GM19452 (cell line): ENCODE measurements around the gene TMEFF2.
"Not testable (repeated sequence)": the region's sequence is repeated elsewhere in the genome, so short reads cannot be mapped to it uniquely, and the experiment has no call there.

ENCODE experiments used
- ATAC-seq: cut with Tn5 transposase; IDR thresholded peaks from one replicate; pipeline ENCODE4 v1.9.1; 2021; ENCODE audit not compliant: unreplicated experiment

Gene TMEFF2

DNA sequence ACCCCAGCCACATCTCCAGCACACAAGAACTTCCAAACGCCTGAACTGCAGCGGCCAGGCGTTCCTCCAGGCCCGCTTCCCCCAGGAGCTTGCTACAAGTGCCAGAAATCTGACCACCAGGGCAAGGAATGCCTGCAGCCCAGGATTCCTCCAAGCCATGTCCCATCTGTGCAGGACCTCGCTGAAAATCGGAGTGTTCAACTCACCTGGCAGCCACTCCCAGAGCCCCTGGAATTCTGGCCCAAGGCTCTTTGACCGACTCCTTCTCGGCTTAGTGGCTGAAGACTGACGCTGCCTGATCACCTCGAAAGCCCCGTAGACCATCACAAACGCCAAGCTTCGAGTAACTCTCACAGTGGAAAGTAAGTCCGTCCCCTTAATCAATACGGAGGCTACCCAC is 62.1 kb downstream of the TMEFF2 start:
- ATAC-seq: not testable (repeated sequence)

DNA sequence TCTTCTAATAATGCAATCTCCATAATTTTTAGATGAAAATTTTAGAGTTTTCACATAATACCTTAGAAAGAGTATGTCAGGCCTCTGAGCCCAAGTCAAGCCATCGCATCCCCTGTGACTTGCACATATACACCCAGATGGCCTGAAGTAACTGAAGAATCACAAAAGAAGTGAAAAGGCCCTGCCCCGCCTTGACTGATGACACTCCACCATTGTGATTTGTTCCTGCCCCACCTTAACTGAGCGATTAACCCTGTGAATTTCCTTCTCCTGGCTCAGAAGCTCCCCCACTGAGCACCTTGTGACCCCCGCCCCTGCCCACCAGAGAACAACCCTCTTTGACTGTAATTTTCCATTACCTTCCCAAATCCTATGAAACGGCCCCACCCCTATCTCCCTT is 64.4 kb downstream of the TMEFF2 start:
- not testable (repeated sequence) for ATAC-seq

DNA sequence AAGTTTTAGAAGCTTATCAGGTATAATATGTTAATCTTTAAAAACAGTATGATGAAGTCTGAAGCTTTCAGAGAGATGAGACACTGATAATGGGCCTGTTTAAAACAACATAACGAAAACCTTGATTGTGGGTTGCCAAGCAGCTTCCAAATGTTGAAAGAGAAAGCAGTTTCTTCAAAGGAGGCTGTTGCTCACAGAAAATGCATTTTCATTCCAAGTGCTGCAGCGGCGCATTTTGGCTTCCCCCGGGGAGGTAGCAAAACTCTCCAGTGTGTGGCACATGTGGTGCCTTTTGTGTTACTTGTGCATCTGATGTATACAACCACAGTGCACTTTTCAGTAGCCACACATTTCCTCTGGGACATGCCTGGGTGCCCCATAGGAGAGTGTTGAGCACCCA is 66.1 kb downstream of the TMEFF2 start:
- no peak for ATAC-seq

DNA sequence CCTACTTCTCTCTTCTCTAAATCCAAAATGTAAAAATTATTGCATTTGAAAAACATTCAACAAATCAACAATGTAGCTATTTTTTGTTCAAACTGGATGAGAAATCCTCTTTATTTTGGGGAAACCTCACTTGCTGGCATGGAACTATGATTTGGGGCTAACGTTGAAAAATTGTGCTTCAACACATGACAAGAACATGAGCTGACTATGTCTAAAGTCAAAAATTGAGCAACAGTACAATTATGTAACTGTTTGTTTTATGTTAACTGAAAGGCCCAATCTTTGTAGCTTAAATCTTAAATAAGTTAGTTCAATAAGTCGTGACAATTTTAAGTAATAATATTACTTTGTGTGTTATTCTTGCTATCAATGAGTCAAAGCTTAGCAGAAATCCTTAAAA is 67.3 kb downstream of the TMEFF2 start:
- no peak for ATAC-seq

DNA sequence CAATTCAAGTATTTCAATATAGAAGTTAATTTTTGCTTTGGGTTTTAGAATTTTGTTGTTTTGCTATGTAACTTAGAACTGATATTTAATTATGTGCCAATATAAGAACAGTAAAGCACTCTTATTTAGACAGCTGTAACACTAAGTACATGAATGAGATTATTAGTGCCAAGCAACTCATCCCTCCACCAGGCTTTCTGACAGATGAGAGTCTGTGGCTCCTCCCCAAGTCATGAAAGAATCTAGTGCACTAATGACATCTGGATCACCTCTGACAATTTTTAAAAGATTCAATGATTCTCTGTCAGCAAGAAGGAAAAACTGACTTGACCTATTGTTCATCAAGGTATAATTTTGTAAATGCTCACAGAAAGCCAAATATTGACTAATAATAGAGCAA is 67.8 kb downstream of the TMEFF2 start:
- no peak for ATAC-seq

DNA sequence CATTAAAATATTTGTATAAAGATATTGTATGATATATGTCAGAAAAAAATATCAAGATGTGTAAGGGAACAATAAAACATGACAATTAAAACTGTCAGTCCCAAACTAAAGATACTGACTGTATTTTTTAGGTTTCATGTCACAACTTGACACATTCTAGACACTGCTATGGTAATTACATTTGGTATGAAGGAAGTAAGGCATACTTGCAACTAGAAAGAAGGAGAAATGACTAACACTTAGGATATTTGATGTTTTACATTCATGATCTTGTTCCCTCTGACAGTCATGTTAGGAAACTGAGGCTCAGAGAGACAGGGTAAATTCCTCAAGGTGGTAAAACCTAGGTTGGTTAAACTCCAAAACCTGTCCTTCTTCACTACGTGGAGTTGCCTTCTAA is 68.3 kb downstream of the TMEFF2 start:
- no peak for ATAC-seq

DNA sequence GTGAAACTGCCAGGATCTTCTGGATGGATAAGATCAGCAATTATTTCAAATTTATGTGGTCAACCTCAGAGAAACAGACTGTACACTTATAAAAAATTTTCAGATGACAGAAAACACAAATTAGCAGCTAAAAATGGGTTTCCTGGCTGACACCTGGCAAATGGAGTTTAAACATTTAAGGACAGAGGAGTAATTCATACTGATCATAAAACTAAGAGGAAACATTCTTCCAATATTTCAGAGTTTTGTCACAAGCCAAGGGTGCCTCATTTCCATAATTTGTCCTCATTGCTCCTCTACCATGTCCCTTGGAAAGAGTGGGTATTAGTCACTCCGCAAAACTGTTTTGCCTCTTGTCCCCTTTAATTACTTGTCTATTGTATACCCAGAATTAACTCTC is 70.2 kb downstream of the TMEFF2 start:
- no peak for ATAC-seq

DNA sequence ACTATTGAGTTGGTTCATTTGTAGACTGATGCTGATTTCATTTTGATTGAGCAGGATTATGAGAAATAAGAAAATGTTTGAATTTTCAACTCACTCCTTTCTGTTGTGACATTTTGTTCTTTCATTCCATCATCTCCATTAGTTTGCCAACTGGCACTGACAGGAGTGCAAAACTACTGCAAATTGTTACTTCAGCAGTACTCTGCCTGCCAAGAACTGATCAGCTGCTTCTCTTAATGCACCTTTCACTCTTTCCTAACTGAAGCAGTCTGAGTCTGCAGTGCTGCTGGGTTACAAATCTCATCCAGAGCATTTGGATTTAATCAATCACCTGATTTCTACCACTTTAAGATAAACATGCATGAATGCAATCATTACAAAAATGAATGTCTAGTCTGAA is 70.9 kb downstream of the TMEFF2 start:
- no peak for ATAC-seq

DNA sequence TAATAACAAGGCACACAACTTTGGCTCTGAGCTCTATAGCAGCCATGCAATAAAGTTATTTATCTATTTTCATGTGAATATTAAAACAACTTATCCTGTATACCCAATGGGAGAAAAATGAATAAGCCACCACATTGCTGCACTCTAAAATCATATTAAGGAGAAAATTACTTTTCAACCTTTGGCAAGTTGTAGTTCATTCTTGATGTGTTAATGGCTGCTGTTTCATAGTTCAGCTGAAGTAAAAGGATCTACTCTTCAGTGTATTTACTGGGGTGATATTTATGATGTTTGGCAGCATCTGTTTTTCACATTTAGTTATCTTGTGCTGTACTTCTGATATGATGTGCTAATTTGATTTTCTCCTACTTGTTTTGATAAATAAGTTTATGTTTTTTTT is 71.8 kb downstream of the TMEFF2 start:
- ATAC-seq: no peak

DNA sequence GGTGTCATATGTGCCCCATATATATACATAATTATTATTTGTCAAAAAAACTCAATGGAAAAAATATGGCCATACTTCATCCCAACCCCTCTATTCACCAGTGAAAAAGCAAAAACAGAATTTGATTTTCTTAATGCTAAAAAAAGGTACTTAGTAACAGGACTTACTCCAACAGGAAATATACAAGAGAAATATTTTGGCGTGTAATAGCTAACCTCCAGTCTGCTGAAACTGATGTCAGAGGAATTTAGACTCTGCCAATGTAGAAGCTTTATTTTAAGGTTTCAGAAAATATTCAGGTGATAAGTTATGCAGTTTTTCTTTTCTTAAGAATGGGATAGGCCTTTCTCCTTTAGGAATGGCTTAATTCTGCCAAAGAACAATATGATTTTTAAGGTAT is 72.6 kb downstream of the TMEFF2 start:
- ATAC-seq: no peak

DNA sequence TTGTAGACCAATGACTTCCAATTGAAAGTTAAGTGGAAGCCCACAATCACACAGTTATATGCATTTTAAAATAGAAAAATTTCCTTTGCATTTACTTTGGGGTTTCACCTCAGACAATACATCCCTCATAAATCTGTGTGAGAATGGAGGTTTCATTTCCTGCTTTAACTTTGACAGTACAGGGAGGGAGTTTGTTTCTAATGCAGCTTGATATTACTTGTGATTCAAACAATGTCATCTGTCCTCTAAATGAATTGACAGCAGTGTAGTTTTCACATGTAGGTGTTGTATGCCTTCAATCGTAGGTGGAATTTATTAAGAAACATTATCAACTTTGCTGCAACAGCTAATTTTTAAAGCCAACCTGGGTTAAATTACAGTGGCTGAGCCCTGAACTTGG is 75.2 kb downstream of the TMEFF2 start:
- ATAC-seq: no peak

DNA sequence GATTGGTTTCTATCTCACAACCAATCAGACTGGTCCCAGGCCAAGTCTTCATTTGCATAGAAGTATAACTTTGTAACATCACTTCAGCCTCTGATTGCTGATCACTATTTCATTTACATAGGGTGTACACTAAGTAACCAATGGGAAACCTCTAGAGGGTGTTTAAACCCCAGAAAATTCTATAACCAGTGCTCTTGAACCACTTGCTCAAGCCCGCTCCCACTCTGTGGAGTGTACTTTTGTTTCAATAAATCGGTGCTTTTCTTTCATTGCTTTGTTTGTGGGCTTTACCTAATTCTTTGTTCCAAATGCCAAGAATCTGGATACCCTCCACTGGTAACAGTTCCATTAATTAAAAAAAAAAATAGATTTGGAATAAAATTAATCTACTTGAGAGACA is 77.0 kb downstream of the TMEFF2 start:
- ATAC-seq: no peak

DNA sequence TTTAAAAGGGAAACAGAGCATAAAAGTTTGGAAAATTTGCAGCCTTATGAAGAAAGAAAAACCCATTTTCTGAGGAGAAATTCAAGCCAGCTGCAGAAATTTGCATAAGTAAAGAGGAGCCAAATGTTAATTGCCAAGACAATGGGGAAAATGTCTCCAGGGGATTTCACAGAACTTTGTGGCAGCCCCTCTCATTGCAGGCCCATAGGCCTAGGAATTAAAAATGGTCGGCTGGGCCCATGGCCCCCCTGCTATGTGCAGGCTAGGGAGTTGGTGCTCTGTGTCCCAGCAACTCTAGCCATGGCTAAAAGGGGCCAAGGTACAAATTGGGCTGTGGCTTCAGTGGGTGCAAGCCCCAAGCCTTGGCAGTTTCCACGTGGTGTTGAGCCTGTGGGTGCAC is 83.2 kb downstream of the TMEFF2 start:
- ATAC-seq: not testable (repeated sequence)

DNA sequence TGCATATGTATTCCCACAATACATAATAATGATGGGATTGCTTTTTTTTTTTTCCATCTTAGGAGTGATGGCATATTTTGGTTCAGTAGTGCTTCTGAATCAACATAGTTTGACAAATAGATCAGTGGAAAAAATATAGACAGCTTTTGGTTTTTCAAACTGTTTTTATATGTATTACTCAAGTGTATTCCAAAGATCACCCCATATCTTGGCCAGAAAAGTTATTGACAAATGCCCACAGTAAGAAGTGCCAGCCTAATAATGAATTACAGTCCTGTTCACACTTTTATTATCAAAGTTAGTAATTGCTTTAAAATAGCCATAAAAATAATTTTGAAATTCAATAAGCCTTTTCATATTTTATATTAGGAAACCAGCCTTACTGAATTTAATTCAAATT is 95.0 kb downstream of the TMEFF2 start:
- no peak for ATAC-seq

DNA sequence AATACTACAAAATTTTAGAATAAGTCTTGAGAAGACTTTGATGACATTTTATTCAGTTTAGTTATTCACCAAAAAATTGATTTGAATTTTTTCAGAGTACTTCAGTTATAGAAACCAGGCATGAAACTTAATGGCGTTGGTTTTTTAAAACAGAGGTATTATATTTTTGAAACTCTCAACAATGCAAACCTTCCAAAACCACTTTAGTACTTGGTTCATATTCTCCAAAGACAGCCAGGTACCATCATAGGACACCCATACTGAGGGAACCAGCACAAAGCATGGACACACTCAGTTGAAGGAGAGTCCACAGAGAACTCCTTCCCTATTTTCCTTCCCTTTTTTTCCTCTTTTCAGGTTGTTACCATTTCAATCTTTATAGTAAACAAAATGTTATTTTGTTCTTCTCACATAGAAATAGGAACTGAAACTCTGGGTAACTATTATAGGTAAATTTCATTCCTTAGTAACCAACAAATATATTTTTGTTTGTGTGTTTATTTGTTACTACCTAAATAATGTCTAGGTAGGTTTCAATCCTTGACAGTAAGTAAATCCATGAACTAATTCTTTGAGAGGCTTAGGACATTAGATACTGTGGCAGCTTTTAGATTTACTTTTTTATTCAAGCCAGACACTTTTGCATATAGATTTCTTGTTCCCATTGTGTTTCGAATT is 95.8 kb downstream of the TMEFF2 start:
- no peak for ATAC-seq

DNA sequence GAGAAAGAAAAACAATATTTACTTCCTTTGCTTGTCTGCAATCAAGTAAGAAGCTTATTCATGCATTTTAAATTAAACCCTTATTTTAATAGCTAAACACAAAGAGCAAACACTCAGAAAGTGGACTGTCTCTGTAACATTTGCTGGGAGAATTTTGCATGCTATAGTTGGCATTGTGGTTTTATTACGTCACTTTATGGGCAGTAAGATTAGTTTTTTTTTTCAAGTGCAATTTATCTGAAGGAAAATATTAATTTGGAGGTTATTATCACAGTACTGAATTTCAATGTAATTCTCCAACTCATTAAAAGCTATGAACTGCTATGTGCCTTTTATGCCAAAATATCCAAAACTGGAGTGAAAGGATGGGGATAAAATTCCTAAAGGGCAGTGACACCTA is 103.3 kb downstream of the TMEFF2 start:
- ATAC-seq: no peak

DNA sequence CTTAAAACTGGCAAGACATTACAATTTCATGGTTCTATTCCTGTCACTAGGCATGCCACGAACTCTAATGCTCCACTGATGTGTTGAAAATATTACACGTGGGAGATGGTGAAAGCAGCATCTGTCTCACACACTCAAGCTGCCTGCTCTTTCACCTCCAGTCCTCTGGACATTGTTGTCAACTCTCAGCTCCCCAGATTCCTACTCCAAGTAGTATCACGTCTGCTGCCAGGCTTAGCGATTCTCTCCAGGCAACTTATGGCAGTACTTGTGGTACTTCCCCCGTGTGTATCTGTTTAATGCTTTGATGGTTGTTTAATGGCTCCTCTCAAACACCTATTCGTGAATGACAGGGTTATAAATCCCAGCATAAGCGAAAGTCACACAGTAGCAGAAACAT is 103.8 kb downstream of the TMEFF2 start:
- ATAC-seq: no peak

DNA sequence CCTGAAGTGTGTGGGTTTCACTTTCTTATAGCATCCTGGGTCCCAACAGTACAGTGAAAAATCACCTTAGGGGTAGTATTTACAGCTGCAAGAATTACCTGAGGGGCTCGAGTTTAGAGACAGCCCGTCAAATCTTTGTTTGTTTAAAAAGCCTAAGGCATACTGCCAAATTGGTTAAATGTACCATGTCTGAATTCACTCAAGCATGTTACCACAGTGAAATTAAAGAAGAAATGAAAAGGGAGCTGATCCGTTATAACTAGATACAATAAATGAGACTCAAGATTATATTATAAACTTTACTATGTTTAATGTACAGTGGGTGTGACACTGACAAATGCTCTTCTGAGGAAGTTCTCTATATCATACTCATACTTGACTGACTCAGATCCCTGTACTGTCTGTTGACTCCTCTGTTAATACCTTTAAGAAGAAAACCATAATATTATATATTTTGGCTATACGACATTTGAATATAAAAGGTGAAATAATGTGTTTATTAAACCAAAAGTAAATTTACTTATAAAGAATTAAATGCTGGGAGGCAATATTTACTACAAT is 107.3 kb downstream of the TMEFF2 start:
- no peak for ATAC-seq

DNA sequence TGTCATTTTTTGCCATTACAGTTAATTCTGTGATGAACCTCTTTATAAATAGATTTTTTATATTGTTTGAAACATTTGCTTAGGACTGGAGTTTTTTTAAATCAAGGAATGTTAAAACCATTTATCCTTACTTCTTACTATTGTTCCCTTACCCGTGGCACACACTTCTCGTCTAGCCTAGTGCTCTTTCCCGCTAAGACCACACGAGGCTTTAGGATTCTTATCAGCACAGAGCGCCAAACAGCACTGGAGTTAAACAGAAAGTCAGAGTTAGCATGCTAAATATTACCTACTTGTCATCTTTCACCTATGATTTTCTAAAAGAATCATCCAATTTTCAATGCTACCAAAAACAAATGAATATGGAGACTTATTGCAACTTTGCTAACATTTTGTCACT is 112.6 kb downstream of the TMEFF2 start:
- ATAC-seq: no peak

DNA sequence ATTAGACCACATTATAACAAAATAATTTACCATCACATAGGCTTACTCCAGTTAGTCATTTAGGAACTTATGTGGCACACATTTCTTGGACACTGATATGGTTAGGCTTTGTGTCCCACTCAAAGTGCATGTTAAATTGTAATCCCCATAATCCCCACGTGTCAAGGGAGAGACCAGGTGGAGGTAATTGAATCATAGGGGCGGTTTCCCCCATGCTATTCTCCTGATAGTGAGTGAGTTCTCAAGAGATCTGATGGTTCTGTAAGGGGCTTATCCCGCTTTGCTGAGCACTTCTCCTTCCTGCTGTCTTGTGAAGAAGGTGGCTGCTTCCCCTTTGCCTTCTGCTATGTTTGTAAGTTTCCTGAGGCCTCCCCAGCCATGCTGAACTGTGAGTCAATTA is 114.6 kb downstream of the TMEFF2 start:
- not testable (repeated sequence) for ATAC-seq

DNA sequence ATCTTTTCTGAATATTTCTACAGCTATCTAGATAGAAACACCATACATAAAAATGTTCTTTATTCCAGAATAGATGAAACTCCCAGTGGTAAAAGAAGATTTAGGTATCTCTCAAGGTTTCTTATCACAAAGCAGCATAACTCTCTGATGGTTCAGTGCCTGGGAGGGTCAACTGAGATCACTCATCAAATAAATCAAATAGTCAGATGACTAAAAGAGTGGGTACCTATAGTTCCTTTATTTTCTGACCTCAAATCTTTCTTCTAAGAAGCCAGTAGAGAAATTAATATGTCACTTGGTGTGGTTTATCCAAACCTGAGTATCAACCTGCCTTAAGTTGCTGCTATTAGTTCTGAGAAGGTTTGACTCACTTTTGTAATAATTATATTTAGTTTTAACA is 120.9 kb downstream of the TMEFF2 start:
- ATAC-seq: no peak

DNA sequence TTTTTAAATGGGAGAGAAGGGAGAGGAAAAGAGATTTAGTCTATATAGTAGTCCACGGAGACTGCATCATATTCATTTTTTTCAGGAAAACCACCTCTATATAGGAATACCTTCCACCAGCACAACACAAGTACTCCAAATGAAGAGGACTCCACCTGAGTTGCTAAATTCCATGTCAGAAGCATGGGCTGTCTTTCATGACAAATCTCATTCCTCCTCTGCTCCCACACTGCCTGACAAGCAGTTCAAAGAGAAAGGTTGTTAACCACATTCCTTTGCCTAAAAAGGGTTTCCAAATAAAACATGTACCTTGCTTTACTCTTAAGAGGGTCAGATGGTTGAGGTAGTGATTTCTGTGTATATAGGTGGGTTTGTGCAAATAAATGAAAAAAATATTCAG is 122.0 kb downstream of the TMEFF2 start:
- no peak for ATAC-seq

DNA sequence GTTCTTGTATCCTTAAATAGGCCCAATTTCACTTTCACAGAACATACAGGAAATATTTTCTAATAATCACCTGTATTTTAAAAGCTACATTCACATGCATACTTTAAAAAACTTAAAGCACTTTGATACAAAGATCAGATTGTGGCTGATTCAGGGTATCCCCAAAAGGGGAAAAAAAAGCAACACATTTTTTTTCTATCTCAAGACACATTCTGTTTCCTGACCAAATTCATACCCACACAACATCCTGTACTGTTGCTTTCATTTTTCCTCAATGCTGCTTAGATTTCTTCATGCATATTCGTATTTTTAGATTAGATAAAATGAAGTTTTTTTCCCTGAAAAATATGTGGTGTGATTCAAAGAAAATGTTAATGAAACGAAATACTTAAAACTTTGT is 122.5 kb downstream of the TMEFF2 start:
- peak; percentile 44 for ATAC-seq
